Activated T-helper 17 cell treated with anti-CD3 and anti-CD28 coated beads, Interleukin-2, amount 50 U/mL, for 72 hours (primary cell): ENCODE data around the gene MGAT2. TPM values are rescaled to one million over a fixed set of nuclear protein-coding genes. Genes with fewer than 3 reads are reported as not detected.
A peak's percentile ranks its signal among the peaks of the same experiment; 100 is the strongest.
"Not testable (repeated sequence)": the region's sequence is repeated elsewhere in the genome, so short reads cannot be mapped to it uniquely, and the experiment has no call there.

Experiments used
- ATAC-seq: fragments of 150-1000 bp; cut with Tn5 transposase; replicated peaks from 2 replicates; pipeline ENCODE4 v1.10.0; 2021; ENCODE audit warnings: mild to moderate bottlenecking, moderate library complexity
- H3K27ac Mint-ChIP-seq: one replicate; pipeline ENCODE4 v1.8.0; 2022; ENCODE audit warnings: mixed read lengths
- H3K27me3 Mint-ChIP-seq: one replicate; pipeline ENCODE4 v1.8.0; 2022; ENCODE audit warnings: mixed read lengths
- H3K36me3 Mint-ChIP-seq: one replicate; pipeline ENCODE4 v1.8.0; 2022; ENCODE audit warnings: low read depth, mild to moderate bottlenecking, mixed read lengths
- H3K4me1 Mint-ChIP-seq: one replicate; pipeline ENCODE4 v1.8.0; 2022; ENCODE audit warnings: mixed read lengths
- H3K4me3 Mint-ChIP-seq: one replicate; pipeline ENCODE4 v1.8.0; 2022; ENCODE audit warnings: mild to moderate bottlenecking, mixed read lengths
- H3K9me3 Mint-ChIP-seq: one replicate; pipeline ENCODE4 v1.8.0; 2022; ENCODE audit warnings: mixed read lengths
- total RNA-seq, 2 donors: library from RNA; stranded (reverse); gene quantifications; one replicate each; pipeline ENCODE4 v1.2.3, GENCODE V29; 2022

The MGAT2 gene
- 10 to 100 TPM; 44.6 to 49.3 TPM for total RNA-seq

- H3K4me1 Mint-ChIP-seq: peaks cover 19% of the 10 kb centered on the region
- no peaks in the 10 kb centered on the region for H3K27me3 Mint-ChIP-seq
- ATAC-seq: peak; percentile 90
- H3K27ac Mint-ChIP-seq: peak within 1 kb of the TSS; percentile 99
- H3K9me3 Mint-ChIP-seq: no peaks in the 10 kb centered on the region
- peaks cover 99% of the 10 kb centered on the region for H3K36me3 Mint-ChIP-seq
- peak within 1 kb of the TSS; percentile 95 for H3K4me3 Mint-ChIP-seq
These were observed at the start of gene MGAT2, which contains the start of gene RPL36AL for GRCh38 chr14:49620182-49621113. Gene MGAT2 (plus strand): TSS chr14:49620799. CDS start chr14:49621269, 470 bp downstream. Gene RPL36AL (minus strand): TSS chr14:49620626. CDS start chr14:49619104, 1,522 bp downstream.

DNA sequence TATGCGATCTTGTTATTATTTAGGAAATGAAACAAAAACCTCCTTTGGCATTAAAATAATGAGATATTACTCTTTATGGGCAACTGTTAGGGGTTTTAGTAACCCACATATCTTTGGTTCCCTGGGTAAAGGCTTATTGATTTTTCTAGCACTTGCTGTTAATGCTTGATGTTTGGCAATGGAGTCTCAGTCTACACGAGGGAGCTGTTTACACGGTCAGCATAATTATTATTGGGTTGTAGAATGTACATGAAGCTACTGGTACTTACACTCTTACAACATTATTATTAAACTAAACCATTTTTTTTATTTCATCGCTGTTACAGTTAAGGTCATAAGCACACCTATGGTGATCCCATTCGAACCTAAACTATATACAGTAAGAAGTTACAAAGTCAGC is 46.6 kb upstream of the MGAT2 start:
- no peaks in the 10 kb centered on the region for H3K9me3 Mint-ChIP-seq
- no peak overlapping the region for H3K4me3 Mint-ChIP-seq
- H3K27ac Mint-ChIP-seq: no peak overlapping the region
- H3K4me1 Mint-ChIP-seq: peaks cover 18% of the 10 kb centered on the region
- no peak for ATAC-seq
- no peaks in the 10 kb centered on the region for H3K27me3 Mint-ChIP-seq
- H3K36me3 Mint-ChIP-seq: peaks cover 70% of the 10 kb centered on the region

- peak; percentile 37 for ATAC-seq
- Mint-ChIP-seq H3K27me3 (no peaks in the 10 kb centered on the region), H3K27ac (peak overlapping the region; percentile 32), H3K9me3 (no peaks in the 10 kb centered on the region), H3K4me3 (no peak overlapping the region), H3K4me1 (peaks cover 45% of the 10 kb centered on the region), H3K36me3 (peaks cover 98% of the 10 kb centered on the region)
These were observed 42.5 kb upstream of the MGAT2 start for GRCh38 chr14:49578141-49578540.

- H3K27ac Mint-ChIP-seq: peak overlapping the region; percentile 56
- ATAC-seq: no peak
- H3K36me3 Mint-ChIP-seq: peaks cover 98% of the 10 kb centered on the region
- H3K27me3 Mint-ChIP-seq: no peaks in the 10 kb centered on the region
- peaks cover 46% of the 10 kb centered on the region for H3K4me1 Mint-ChIP-seq
- no peak overlapping the region for H3K4me3 Mint-ChIP-seq
- H3K9me3 Mint-ChIP-seq: no peaks in the 10 kb centered on the region
These were observed 40.8 kb upstream of the MGAT2 start for GRCh38 chr14:49579841-49580240.

DNA sequence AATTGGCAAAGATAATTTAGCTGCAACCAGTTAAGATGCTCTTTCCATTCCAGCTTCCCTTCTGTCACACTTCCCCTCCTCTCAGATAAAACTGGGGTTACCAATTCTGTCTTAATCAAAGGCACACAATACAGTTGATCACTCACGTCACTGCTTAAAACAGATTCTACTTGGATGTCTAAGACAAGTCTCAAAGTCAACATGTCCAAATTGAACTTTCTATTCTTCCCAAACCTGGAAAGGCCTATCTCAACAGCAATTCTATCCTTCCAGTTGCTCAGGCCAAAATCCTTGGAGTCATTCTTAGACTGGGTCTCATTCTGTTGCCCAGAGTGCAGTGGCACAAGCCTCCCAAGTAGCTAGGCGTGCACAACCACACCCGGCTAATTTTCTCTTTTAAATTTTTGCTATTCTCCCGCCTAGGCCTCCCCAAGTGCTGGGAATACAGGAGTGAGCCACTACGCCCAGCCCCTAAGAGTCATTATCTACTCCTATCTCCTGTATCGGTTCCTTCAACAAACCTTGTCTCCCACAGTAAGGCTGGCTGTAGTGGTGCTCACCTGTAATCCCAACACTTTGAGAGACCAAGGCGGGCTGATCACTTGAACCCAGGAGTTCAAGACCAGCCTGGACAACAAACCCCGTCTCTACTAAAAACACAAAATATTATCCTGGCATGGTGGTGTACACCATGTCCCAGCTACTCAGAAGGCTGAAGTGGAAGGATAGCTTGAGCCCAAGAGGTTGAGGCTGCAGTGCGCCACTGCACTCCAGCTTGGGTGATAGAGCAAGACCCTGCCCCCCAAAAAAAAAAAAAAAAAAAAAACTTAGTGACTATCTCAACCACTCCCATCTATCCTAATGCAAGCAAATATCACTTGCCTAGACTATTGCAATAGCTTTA is 39.1 kb upstream of the MGAT2 start:
- Mint-ChIP-seq H3K9me3 (no peaks in the 10 kb centered on the region), H3K27ac (peak overlapping the region; percentile 99), H3K4me3 (peak overlapping the region; percentile 95), H3K27me3 (no peaks in the 10 kb centered on the region), H3K36me3 (peaks cover 98% of the 10 kb centered on the region), H3K4me1 (peaks cover 48% of the 10 kb centered on the region)
- ATAC-seq: no peak

DNA sequence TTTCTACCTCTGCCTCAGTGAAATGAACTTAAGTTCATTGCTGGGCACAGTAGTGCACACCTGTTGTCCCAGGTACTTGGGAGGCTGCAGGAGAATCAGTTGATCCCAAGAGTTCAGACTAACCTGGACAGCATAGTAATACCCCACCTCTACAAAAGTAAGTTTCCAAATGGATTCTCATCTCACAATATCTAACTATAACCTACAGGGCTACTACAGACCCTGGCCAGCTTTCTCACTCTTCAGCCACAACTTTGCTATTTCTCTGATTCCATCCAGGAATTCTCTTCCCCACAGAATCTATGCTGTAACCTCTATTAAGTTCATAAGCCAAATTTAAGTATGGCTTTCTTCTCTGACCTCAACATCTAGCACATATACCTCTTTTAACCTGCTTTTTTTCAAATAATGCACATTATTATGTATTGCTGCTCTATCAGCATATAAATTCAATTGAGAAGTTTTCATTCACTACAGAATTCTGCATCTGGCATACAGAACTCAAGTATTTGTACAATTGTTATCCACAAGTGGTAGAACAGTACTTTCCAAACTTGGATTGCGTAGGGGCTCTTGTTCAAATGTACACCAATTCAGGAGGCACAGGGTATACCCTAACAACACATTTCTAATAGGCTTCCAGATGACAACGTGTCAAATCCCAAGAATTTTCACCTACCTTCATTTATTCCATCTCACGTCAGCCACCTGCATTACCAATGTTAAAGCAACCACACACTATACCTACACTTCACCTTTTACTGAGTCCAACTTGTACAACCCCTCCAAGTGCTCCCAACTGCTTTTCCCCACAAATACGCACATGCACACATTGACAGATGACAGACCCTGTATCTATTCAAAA is 38.3 kb upstream of the MGAT2 start:
- H3K9me3 Mint-ChIP-seq: no peaks in the 10 kb centered on the region
- peak overlapping the region; percentile 95 for H3K4me3 Mint-ChIP-seq
- peaks cover 45% of the 10 kb centered on the region for H3K4me1 Mint-ChIP-seq
- peak overlapping the region; percentile 99 for H3K27ac Mint-ChIP-seq
- peaks cover 95% of the 10 kb centered on the region for H3K36me3 Mint-ChIP-seq
- ATAC-seq: no peak
- no peaks in the 10 kb centered on the region for H3K27me3 Mint-ChIP-seq

GRCh38 chr14:49583629-49584028 is 37.0 kb upstream of the MGAT2 start:
- no peak for ATAC-seq
- Mint-ChIP-seq H3K27ac (peak overlapping the region; percentile 99), H3K27me3 (no peaks in the 10 kb centered on the region), H3K36me3 (peaks cover 82% of the 10 kb centered on the region), H3K9me3 (no peaks in the 10 kb centered on the region), H3K4me3 (peak overlapping the region; percentile 95), H3K4me1 (peaks cover 38% of the 10 kb centered on the region)

GRCh38 chr14:49584058-49584457 is 36.5 kb upstream of the MGAT2 start:
- ATAC-seq: no peak
- peak overlapping the region; percentile 95 for H3K4me3 Mint-ChIP-seq
- peaks cover 77% of the 10 kb centered on the region for H3K36me3 Mint-ChIP-seq

DNA sequence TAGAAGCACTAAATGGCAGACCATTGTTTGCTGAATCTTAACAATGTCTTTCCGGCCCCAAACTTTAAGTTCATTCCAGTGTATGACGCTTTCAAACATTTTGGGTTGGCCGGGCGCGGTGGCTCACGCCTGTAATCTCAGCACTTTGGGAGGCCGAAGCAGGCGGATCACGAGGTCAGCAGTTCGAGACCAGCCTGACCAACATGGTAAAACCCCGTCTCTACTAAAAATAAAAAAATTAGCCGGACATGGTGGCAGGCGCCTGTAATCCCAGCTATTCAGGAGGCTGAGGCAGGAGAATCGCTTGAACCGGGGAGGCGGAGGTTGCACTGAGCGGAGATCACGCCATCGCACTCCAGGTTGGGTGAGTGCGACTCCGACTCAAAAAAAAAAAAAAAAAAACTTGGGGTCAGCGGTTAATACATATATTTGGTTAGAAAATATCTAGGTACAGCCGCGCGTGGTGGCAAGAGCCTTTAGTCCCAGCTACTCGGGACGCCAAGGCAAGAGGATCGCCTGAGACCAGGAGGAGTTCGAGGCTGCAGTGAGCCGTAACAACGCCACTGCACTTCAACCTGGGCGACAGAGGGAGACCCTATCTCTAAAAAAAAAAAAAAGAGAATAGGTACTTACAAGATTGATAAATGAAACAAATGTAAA is 35.5 kb upstream of the MGAT2 start:
- not testable (repeated sequence) for ATAC-seq, H3K27me3 Mint-ChIP-seq, H3K9me3 Mint-ChIP-seq
- H3K36me3 Mint-ChIP-seq: peaks cover 67% of the 10 kb centered on the region
- H3K4me1 Mint-ChIP-seq: peaks cover 38% of the 10 kb centered on the region
- H3K27ac Mint-ChIP-seq: peak overlapping the region; percentile 99
- peak overlapping the region; percentile 95 for H3K4me3 Mint-ChIP-seq

More at GRCh38 chr14:49584058-49584457, 36.5 kb upstream of the MGAT2 start:
- Mint-ChIP-seq H3K4me1 (peaks cover 38% of the 10 kb centered on the region), H3K27ac (peak overlapping the region; percentile 99), H3K27me3 (no peaks in the 10 kb centered on the region), H3K9me3 (no peaks in the 10 kb centered on the region)

DNA sequence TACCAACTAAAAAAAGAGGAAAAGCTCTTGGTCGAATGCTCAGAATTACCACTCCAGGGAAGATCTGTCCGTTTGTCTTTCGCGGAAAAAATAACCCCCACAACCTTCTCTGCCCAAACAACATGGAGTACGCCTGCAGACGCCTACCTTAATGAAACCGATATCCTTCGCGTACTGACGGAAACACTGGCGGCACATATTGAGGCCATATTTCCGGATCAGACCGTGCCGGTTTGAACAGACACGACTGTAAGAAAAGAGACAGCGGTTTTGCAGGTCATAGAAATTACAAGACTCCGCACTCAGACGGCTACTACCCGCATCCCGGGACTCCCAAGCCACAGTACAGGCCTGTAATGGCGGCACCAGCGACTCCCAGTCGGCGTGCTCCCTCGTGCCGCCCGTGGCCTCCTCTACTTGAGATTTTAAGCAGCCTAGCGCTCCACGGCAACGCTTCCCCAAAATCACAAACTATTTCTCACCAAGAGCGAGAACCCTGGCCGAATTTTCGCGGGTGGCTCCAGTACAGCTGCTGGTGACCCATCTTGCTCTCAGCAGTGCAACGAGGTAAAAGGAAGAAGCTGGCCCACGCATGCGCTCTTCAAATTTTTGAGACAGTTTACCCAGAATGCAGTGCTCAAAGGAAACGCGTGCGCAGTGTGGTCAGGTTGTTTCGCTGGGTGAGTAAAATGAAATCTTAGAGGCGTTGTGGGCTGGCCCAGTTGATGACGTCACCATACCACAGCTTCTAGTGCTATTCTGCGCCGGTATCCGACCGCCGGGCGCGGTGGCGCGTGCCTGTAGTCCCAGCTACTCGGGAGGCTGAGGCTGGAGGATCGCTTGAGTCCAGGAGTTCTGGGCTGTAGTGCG is 34.6 kb upstream of the MGAT2 start, which contains the start of gene RPS29:
Gene RPS29 (minus strand): TSS at position 578 of the 870 bp plus-strand sequence. CDS start 34 bp downstream, at position 544.
- H3K27me3 Mint-ChIP-seq: no peaks in the 10 kb centered on the region
- ATAC-seq: peak; percentile 91
- H3K4me3 Mint-ChIP-seq: peak within 1 kb of the TSS; percentile 95
- H3K4me1 Mint-ChIP-seq: peaks cover 33% of the 10 kb centered on the region
- H3K9me3 Mint-ChIP-seq: no peaks in the 10 kb centered on the region
- peaks cover 60% of the 10 kb centered on the region for H3K36me3 Mint-ChIP-seq
- peak within 1 kb of the TSS; percentile 99 for H3K27ac Mint-ChIP-seq

DNA sequence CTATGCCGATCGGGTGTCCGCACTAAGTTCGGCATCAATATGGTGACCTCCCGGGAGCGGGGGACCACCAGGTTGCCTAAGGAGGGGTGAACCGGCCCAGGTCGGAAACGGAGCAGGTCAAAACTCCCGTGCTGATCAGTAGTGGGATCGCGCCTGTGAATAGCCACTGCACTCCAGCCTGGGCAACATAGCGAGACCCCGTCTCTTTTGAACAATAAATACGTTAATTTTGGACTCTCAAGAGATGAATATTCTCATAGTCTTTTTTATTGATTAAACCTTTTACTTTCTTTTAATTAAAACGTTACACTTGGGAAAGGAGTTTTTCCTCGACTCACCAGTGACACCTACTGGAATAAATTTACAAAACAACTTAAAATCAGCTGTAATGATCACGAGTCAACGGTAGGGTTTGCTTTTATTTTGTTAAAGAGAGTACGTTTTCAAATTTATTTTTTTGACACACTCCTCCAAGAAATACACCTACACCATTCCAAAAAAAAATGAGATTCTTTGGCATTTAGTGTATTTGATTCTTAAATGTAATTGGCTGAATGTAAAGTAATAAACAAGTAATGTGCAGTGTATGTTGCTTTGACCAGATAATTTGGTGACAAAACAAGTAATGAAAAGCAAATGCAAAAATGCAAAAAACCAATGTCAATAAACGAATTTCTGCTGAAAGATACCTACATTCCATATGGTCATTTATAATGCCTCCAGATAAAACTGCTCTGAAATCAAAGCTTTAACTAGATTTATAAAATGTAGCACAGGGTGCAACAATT is 33.7 kb upstream of the MGAT2 start:
- ATAC-seq: peak; percentile 38
- Mint-ChIP-seq H3K27me3 (no peaks in the 10 kb centered on the region), H3K4me1 (peaks cover 27% of the 10 kb centered on the region), H3K36me3 (peaks cover 52% of the 10 kb centered on the region), H3K4me3 (peak overlapping the region; percentile 95), H3K27ac (peak overlapping the region; percentile 99), H3K9me3 (no peaks in the 10 kb centered on the region)

GRCh38 chr14:49589387-49589786 is 31.2 kb upstream of the MGAT2 start:
- no peak for ATAC-seq
- Mint-ChIP-seq H3K4me1 (peaks cover 11% of the 10 kb centered on the region), H3K27ac (no peak overlapping the region), H3K9me3 (no peaks in the 10 kb centered on the region), H3K36me3 (peaks cover 26% of the 10 kb centered on the region), H3K4me3 (no peak overlapping the region), H3K27me3 (no peaks in the 10 kb centered on the region)
